ENCODE data around the gene TRABD2B.

TRABD2B gene

GRCh38 chr1:47996406-47997226 is 569 bp downstream of the TRABD2B start:
- TF ChIP-seq FOXP2 (optimal IDR thresholded peaks at IDR 0.05; ENCODE audit: borderline replicate concordance, extremely low read depth, extremely low read length, insufficient read depth) (no peak), POLR2AphosphoS5 (IDR thresholded peaks at IDR 0.05; ENCODE audit: low read depth, low read length) (no peak), REST (IDR thresholded peaks at IDR 0.05; ENCODE audit: insufficient read depth in 1 of 2, low read depth in 2 of 2, low read length in 2 of 2) (no peak), TAF1 (IDR thresholded peaks at IDR 0.05; ENCODE audit: borderline replicate concordance, insufficient read depth, low read length) (no peak), SIN3A (IDR thresholded peaks at IDR 0.05; ENCODE audit: borderline replicate concordance, insufficient read depth, low read length) (no peak)

DNA sequence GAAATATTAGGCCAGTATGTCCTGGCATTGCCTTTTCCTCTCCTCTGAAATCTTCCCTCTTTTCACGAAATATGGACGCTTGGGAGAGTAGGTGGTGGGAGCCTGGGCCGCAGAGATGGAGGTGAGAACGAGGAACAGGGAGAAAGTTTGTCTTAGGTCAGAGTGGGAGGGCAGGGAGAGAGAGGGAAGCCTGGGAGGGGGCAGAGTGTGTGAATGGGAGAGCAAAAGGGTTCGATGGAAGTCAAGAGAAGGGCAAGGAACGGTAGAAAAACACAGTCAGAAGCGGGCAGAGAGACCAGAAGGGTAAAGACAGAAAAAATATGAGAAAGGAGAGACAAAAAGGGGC is 1.2 kb downstream of the TRABD2B start:
- TF ChIP-seq SIN3A (IDR thresholded peaks at IDR 0.05; ENCODE audit: borderline replicate concordance, insufficient read depth, low read length) (no peak), REST (IDR thresholded peaks at IDR 0.05; ENCODE audit: insufficient read depth in 1 of 2, low read depth in 2 of 2, low read length in 2 of 2) (no peak), POLR2AphosphoS5 (IDR thresholded peaks at IDR 0.05; ENCODE audit: low read depth, low read length) (no peak), FOXP2 (optimal IDR thresholded peaks at IDR 0.05; ENCODE audit: borderline replicate concordance, extremely low read depth, extremely low read length, insufficient read depth) (no peak), TAF1 (IDR thresholded peaks at IDR 0.05; ENCODE audit: borderline replicate concordance, insufficient read depth, low read length) (no peak)

- no peak for TF ChIP-seq SIN3A (IDR thresholded peaks at IDR 0.05; ENCODE audit: borderline replicate concordance, insufficient read depth, low read length)
- no peak for TF ChIP-seq FOXP2 (optimal IDR thresholded peaks at IDR 0.05; ENCODE audit: borderline replicate concordance, extremely low read depth, extremely low read length, insufficient read depth)
- TF ChIP-seq TAF1 (IDR thresholded peaks at IDR 0.05; ENCODE audit: borderline replicate concordance, insufficient read depth, low read length), result no peak
- TF ChIP-seq REST (IDR thresholded peaks at IDR 0.05; ENCODE audit: insufficient read depth in 1 of 2, low read depth in 2 of 2, low read length in 2 of 2), result no peak
- no peak for TF ChIP-seq POLR2AphosphoS5 (IDR thresholded peaks at IDR 0.05; ENCODE audit: low read depth, low read length)
Measured at GRCh38 chr1:47995306-47996050, 1.7 kb downstream of the TRABD2B start.

DNA sequence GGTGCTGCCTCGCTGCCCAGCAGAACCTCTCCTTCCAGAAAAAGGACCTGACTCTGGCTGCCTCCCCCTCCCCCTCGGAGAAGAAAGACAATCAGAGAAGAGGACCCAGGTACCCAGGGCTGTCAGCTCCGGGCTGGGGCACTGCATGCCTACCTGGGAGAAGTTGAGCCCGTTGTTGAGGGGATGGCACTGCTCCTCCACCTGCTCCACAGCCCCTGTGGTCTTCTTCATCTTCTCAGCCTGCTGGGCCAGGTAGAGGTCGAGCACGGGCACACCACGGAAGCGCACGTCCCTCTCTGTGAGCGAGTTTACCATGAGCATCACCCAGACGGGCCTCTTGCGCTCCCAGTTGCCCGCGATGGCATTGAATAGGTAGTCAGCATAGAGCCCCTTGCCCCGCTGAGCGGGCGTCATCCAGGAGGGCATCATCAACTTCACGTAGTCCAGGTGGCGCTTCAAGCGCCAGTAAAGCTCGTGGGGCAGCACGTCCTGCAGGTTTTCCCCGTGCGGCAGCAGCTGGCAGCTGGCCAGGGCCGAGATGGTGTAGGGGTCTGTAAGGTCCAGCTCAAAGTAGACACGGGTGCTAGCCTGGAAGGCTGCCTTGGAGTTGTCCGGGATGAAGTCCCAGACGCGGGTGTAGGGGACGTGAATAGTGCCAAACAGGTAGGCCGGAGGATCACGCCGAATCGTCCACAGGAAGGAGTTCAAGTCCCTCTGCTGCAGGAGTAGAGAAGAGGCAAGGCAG is 3.1 kb downstream of the TRABD2B start:
- TF ChIP-seq POLR2AphosphoS5 (IDR thresholded peaks at IDR 0.05; ENCODE audit: low read depth, low read length) (no peak), SIN3A (IDR thresholded peaks at IDR 0.05; ENCODE audit: borderline replicate concordance, insufficient read depth, low read length) (no peak), TAF1 (IDR thresholded peaks at IDR 0.05; ENCODE audit: borderline replicate concordance, insufficient read depth, low read length) (no peak), REST (IDR thresholded peaks at IDR 0.05; ENCODE audit: insufficient read depth in 1 of 2, low read depth in 2 of 2, low read length in 2 of 2) (no peak), FOXP2 (optimal IDR thresholded peaks at IDR 0.05; ENCODE audit: borderline replicate concordance, extremely low read depth, extremely low read length, insufficient read depth) (no peak)

Data from PFSK-1 (cell line).